Endothelial cell of umbilical vein (primary cell): ENCODE data around the gene MYO1E. TPM values are rescaled to one million over a fixed set of nuclear protein-coding genes. Genes with fewer than 3 reads are reported as not detected.

Experiments
- BruUV-seq: library from RNA; stranded (reverse); fragments of 400-500 nt; replicated peaks from 2 replicates; lab custom pipeline; 2021; lab: Mats Ljungman, UMichigan
- CTCF ChIA-PET: fragments of 300-600, 350-600 bp; sonication (Branson Sonifier 250); formaldehyde crosslinking; loops from one replicate; lab custom pipeline; 2021; ENCODE audit warnings: antibody characterized with exemption, inconsistent platforms; lab: Charles Lee
- POLR2A ChIA-PET: fragments of 300-600, 350-600 bp; sonication (Branson Sonifier 250); formaldehyde crosslinking; loops from one replicate; lab custom pipeline; 2021; ENCODE audit warnings: antibody characterized with exemption, inconsistent platforms; lab: Charles Lee
- DNase-seq: peaks from one replicate; pipeline ENCODE4 v3.0.0-alpha.2; 2011; ENCODE audit warnings: low read depth, low spot score
- FAIRE-seq: peaks from 2 replicates; lab custom pipeline; 2011; peaks lifted over from hg19 to GRCh38; lab: Jason Lieb, UNC
- H2AFZ ChIP-seq: 2 replicates; pipeline ENCODE4 v1.6.0; 2012; ENCODE audit warnings: low read depth, low read length, control low read depth, inconsistent platforms
- H3K27ac ChIP-seq: 2 replicates; pipeline ENCODE4 v1.5.1; 2011; ENCODE audit warnings: low read depth, mild to moderate bottlenecking, control low read depth, low read length, moderate library complexity; ENCODE audit not compliant: insufficient read depth
- H3K27me3 ChIP-seq, 2 experiments: 2 replicates each; pipeline versions ENCODE4 v1.6.0 to v1.6.1; 2011; ENCODE audit warnings: low read length in 2 of 2, mixed read lengths in 1 of 2; ENCODE audit not compliant: control insufficient read depth in 2 of 2, insufficient read depth in 2 of 2
- H3K36me3 ChIP-seq, 2 experiments: 2 replicates in 1 of 2; 3 replicates in 1 of 2; pipeline ENCODE4 v1.5.1; 2011; ENCODE audit warnings: low read length in 2 of 2, mild to moderate bottlenecking in 1 of 2, moderate library complexity in 1 of 2; ENCODE audit not compliant: control insufficient read depth in 2 of 2, insufficient read depth in 2 of 2; ENCODE audit errors: extremely low read depth in 1 of 2
- H3K4me1 ChIP-seq: 3 replicates; pipeline ENCODE4 v1.5.1; 2011; ENCODE audit warnings: mild to moderate bottlenecking, low read length; ENCODE audit not compliant: control insufficient read depth, insufficient read depth; ENCODE audit errors: extremely low read depth
- H3K4me2 ChIP-seq: 2 replicates; pipeline ENCODE4 v1.6.1; 2011; ENCODE audit warnings: low read length, control low read depth, mixed read lengths; ENCODE audit not compliant: insufficient read depth
- H3K4me3 ChIP-seq, 3 experiments: fragments of 200-600 bp in 1 of 3; sonication (generic), shearing (Covaris generic) in 1 of 3; replicated peaks in 1 of 3; 2 replicates each; pipeline ENCODE4 v1.5.1; 2011 to 2016; ENCODE audit warnings: control low read depth in 3 of 3, low read length in 3 of 3, mild to moderate bottlenecking in 2 of 3, inconsistent platforms in 1 of 3, low read depth in 1 of 3, moderate library complexity in 1 of 3; ENCODE audit not compliant: insufficient read depth in 1 of 3
- H3K79me2 ChIP-seq: 2 replicates; pipeline ENCODE4 v1.6.0; 2012; ENCODE audit warnings: low read length, inconsistent platforms; ENCODE audit not compliant: control insufficient read depth, insufficient read depth
- H3K9ac ChIP-seq: replicated peaks from 2 replicates; pipeline ENCODE3; 2011; ENCODE audit warnings: low read length, control low read depth; ENCODE audit not compliant: insufficient read depth; ENCODE audit errors: extremely low read depth
- H3K9me1 ChIP-seq: replicated peaks from 3 replicates; pipeline ENCODE4 v1.6.0; 2011; ENCODE audit warnings: mild to moderate bottlenecking, low read length; ENCODE audit not compliant: control insufficient read depth, insufficient read depth; ENCODE audit errors: extremely low read depth
- H3K9me3 ChIP-seq: replicated peaks from 2 replicates; pipeline ENCODE4 v1.5.1; 2012; ENCODE audit warnings: low read length, inconsistent platforms; ENCODE audit not compliant: control insufficient read depth, insufficient read depth
- H4K20me1 ChIP-seq: replicated peaks from 2 replicates; pipeline ENCODE3; 2011; ENCODE audit warnings: mild to moderate bottlenecking, low read length; ENCODE audit not compliant: control insufficient read depth, insufficient read depth; ENCODE audit errors: extremely low read depth
- CTCF ChIP-seq, 2 donors: IDR thresholded peaks; 1 replicate in 1 of 2; 2 replicates in 1 of 2; pipeline ENCODE4 v1.5.1; 2011; ENCODE audit warnings: low read length in 2 of 2, mild to moderate bottlenecking in 2 of 2, moderate library complexity in 2 of 2, control low read depth in 1 of 2, inconsistent platforms in 1 of 2, low read depth in 1 of 2; ENCODE audit not compliant: insufficient read depth in 1 of 2; ENCODE audit errors: extremely low read depth in 1 of 2
- EZH2 ChIP-seq: IDR thresholded peaks from 2 replicates; pipeline ENCODE4 v1.6.1; 2012; ENCODE audit warnings: borderline replicate concordance, low read depth, mild to moderate bottlenecking, moderate library complexity, low read length, inconsistent platforms; ENCODE audit not compliant: severe bottlenecking
- FOS ChIP-seq: IDR thresholded peaks from 2 replicates; pipeline ENCODE4 v1.6.1; 2011; ENCODE audit warnings: mild to moderate bottlenecking, low read length, moderate library complexity, borderline replicate concordance; ENCODE audit not compliant: insufficient read depth
- GATA2 ChIP-seq: IDR thresholded peaks from 2 replicates; pipeline ENCODE4 v1.7.0; 2011; ENCODE audit warnings: low read depth, mild to moderate bottlenecking, moderate library complexity, mixed read lengths, low read length; ENCODE audit not compliant: insufficient read length, insufficient read depth
- JUN ChIP-seq: IDR thresholded peaks from 2 replicates; pipeline ENCODE4 v1.6.1; 2011; ENCODE audit warnings: borderline replicate concordance, low read depth; ENCODE audit not compliant: insufficient read length, insufficient read depth
- MAX ChIP-seq: IDR thresholded peaks from 2 replicates; pipeline ENCODE4 v1.6.1; 2011; ENCODE audit not compliant: insufficient read depth, insufficient read length
- MYC ChIP-seq: IDR thresholded peaks from one replicate; pipeline ENCODE4 v1.6.1; 2011; ENCODE audit warnings: mild to moderate bottlenecking, low read depth, low read length
- POLR2A ChIP-seq: IDR thresholded peaks from 2 replicates; pipeline ENCODE4 v1.6.1; 2012; ENCODE audit warnings: low read depth, mild to moderate bottlenecking, control low read depth, low read length
- POLR2AphosphoS5 ChIP-seq: IDR thresholded peaks from 2 replicates; pipeline ENCODE4 v1.6.1; 2012; ENCODE audit warnings: low read depth, mild to moderate bottlenecking, control low read depth, low read length, moderate library complexity; ENCODE audit not compliant: insufficient read depth
- dilution Hi-C: fragments of 300-500 bp; cut with MboI; formaldehyde crosslinking; loops from one replicate; pipeline ENCODE4 v1.15.0; 2019; ENCODE audit warnings: low sequenced_read_pairs; ENCODE audit not compliant: extremely low pct_ligation_motif_present
- intact Hi-C: fragments of 100-400 bp; cut with micrococcal nuclease; formaldehyde crosslinking; loops from one replicate; pipeline ENCODE4 v1.10.0; 2022
- polyA plus RNA-seq, 4 experiments: library from polyadenylated mRNA; depleted of rRNA in 3 of 4; stranded (reverse) in 3 of 4; unstranded in 1 of 4; fragments of >200 nt; gene quantifications; 2 replicates each; pipeline versions ENCODE4 v1.2.1 to v1.2.3, GENCODE V29; 2011 to 2012; ENCODE audit warnings: missing spikeins in 1 of 4
- total RNA-seq: library from RNA; stranded (reverse); gene quantifications from 2 replicates; pipeline ENCODE4 v1.2.3, GENCODE V29; 2021

Gene MYO1E
- total and polyA plus RNA-seq, 2 donors (not counting 3 experiments of a cell fraction or from before 2014, with no cell fraction given), result 31.6 to 218 TPM

- no peak overlapping the region for H3K4me3 ChIP-seq
These were observed 63.3 kb downstream of the MYO1E start for GRCh38 chr15:59309405-59309804.

More at GRCh38 chr15:59309405-59309804, 63.3 kb downstream of the MYO1E start:
- Histone ChIP-seq H3K9me1 (no peaks in the 10 kb centered on the region), H4K20me1 (peaks cover 4% of the 10 kb centered on the region), H3K27me3 (no peaks in the 10 kb centered on the region), H3K79me2 (peaks cover 68% of the 10 kb centered on the region), H3K36me3 (no peaks in the 10 kb centered on the region), H2AFZ (no peak overlapping the region), H3K9me3 (no peaks in the 10 kb centered on the region), H3K27ac (no peak overlapping the region), H3K4me2 (no peak overlapping the region), H3K4me1 (peaks cover 30% of the 10 kb centered on the region), H3K9ac (no peak overlapping the region)
- intact Hi-C loops, result no loop called here
- FAIRE-seq (no peak), DNase-seq (no peak)
- no TSS peak for BruUV-seq
- TF ChIP-seq POLR2AphosphoS5 (no peak), CTCF (IDR thresholded peaks at IDR 0.05; ENCODE audit: extremely low read depth in 1 of 2, insufficient read depth in 1 of 2, low read depth in 1 of 2, low read length in 2 of 2) (no peak), MYC (no peak), POLR2A (no peak), FOS (no peak), GATA2 (no peak), EZH2 (no peak), JUN (no peak), MAX (no peak)
- dilution Hi-C loops, result no loop called here
- CTCF ChIA-PET, result no interaction called here
- POLR2A ChIA-PET, result interaction anchor here (1.0 kb wide), 1 partner anchor 14 kb away, joined by 5 read pairs; no protein-coding TSS in a partner anchor
